Measurements from ENCODE around the gene TANC1.

Gene TANC1

DNA sequence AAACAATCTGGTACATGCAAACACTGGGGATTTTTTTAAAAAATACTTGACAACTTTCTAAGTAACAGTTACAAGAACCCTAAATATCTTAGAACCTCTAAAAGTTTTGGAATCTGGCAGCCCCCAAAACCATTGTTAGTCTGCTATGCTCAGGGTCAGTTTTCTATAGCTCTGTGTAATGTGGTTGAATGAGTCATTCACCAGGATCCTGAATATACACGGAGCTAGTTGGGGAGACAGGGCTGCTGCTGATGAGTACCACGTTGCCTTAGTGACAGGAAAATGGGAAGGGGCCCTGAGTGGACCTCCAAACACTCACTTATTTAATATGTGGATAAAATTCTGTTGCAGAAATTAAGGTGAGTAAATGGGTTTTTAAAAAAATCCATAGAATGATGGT, 36.9 kb upstream of the TANC1 start:
- Histone ChIP-seq H3K23ac (ENCODE audit: low read depth, low read length, poor library complexity) (no peak overlapping the region), H3K27ac (replicated peaks; ENCODE audit: low read length) (no peak overlapping the region), H3K14ac (ENCODE audit: low read length) (no peak overlapping the region), H3K27me3 (ENCODE audit: control insufficient read depth in 3 of 3, insufficient read depth in 3 of 3, low read depth in 1 of 3, low read length in 3 of 3) (no peaks in the 10 kb centered on the region), H2BK120ac (ENCODE audit: low read depth, low read length) (no peak overlapping the region), H3K79me1 (ENCODE audit: low read depth, low read length) (no peaks in the 10 kb centered on the region), H3K9ac (ENCODE audit: low read depth, low read length, poor library complexity) (no peak overlapping the region), H2BK5ac (ENCODE audit: low read length) (no peak overlapping the region), H3K4me2 (ENCODE audit: insufficient read depth, low read length, poor library complexity, severe bottlenecking) (no peak overlapping the region), H2BK12ac (ENCODE audit: low read length) (no peak overlapping the region), H2BK15ac (ENCODE audit: low read length) (no peak overlapping the region), H2AFZ (ENCODE audit: low read length) (peak overlapping the region; percentile 13), H2AK5ac (ENCODE audit: low read depth, low read length) (no peak overlapping the region), H3K18ac (ENCODE audit: low read length) (no peak overlapping the region), H4K91ac (ENCODE audit: low read depth, low read length, poor library complexity) (no peak overlapping the region), H3K9me3 (replicated peaks in 1 of 2; ENCODE audit: control insufficient read depth in 2 of 2, insufficient read depth in 1 of 2, low read depth in 1 of 2, low read length in 2 of 2) (peaks cover 0 to 10% of the 10 kb centered on the region in 2 donors), H3K36me3 (replicated peaks in 1 of 2; ENCODE audit: control insufficient read depth in 2 of 2, insufficient read depth in 2 of 2, low read length in 2 of 2) (no peaks in the 10 kb centered on the region), H3K4me1 (ENCODE audit: control insufficient read depth in 2 of 2, insufficient read depth in 1 of 2, low read depth in 1 of 2, low read length in 2 of 2) (peaks cover 11 to 14% of the 10 kb centered on the region in 2 donors), H3K4ac (ENCODE audit: low read length) (no peak overlapping the region), H4K8ac (ENCODE audit: low read depth, low read length) (no peak overlapping the region), H3K4me3 (ENCODE audit: low read length in 2 of 2) (no peak overlapping the region)
- peak; percentile 11 for DNase-seq (ENCODE audit: low spot score)
- WGBS, 2 donors (ENCODE audit: extremely low coverage in 2 of 2, insufficient read length in 2 of 2, insufficient replicate concordance in 1 of 2) = no CpG with 5 or more reads among the region's 2 CpGs

DNA sequence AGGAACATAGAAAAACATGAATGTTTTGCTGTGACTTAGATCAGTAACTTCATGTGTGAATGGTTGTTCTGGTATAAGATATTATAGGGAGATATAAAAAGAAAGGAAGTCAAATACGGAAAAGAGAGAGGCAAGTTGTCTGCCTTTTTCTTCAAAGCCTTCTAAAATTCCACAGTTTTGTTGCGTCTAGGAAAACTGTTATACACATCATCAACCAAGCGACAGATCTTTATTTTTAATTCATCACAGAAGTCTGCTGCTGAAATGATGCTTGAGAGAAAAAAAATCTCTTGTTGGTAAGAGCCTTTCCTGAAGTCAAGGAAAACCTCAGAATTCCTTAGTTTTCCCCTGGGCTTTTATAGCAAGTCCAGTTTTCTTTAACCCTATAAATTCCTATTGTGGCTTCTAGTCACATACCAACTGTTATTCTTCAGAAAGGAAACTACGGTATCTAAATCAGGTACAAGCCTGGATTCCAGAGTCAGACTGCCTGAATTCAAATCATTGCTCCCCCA, 36.3 kb upstream of the TANC1 start:
- DNase-seq (ENCODE audit: low spot score) = no peak
- Histone ChIP-seq H3K9me3 (replicated peaks in 1 of 2; ENCODE audit: control insufficient read depth in 2 of 2, insufficient read depth in 1 of 2, low read depth in 1 of 2, low read length in 2 of 2) (peaks cover 0 to 10% of the 10 kb centered on the region in 2 donors), H3K4me1 (ENCODE audit: control insufficient read depth in 2 of 2, insufficient read depth in 1 of 2, low read depth in 1 of 2, low read length in 2 of 2) (peaks cover 11 to 14% of the 10 kb centered on the region in 2 donors), H3K14ac (ENCODE audit: low read length) (no peak overlapping the region), H2BK120ac (ENCODE audit: low read depth, low read length) (no peak overlapping the region), H3K23ac (ENCODE audit: low read depth, low read length, poor library complexity) (no peak overlapping the region), H2BK5ac (ENCODE audit: low read length) (no peak overlapping the region), H3K4me2 (ENCODE audit: insufficient read depth, low read length, poor library complexity, severe bottlenecking) (no peak overlapping the region), H3K4me3 (ENCODE audit: low read length in 2 of 2) (no peak overlapping the region), H2BK12ac (ENCODE audit: low read length) (no peak overlapping the region), H4K91ac (ENCODE audit: low read depth, low read length, poor library complexity) (no peak overlapping the region), H3K27me3 (ENCODE audit: control insufficient read depth in 3 of 3, insufficient read depth in 3 of 3, low read depth in 1 of 3, low read length in 3 of 3) (no peaks in the 10 kb centered on the region), H4K8ac (ENCODE audit: low read depth, low read length) (no peak overlapping the region), H3K79me1 (ENCODE audit: low read depth, low read length) (no peaks in the 10 kb centered on the region), H3K36me3 (replicated peaks in 1 of 2; ENCODE audit: control insufficient read depth in 2 of 2, insufficient read depth in 2 of 2, low read length in 2 of 2) (no peaks in the 10 kb centered on the region), H3K18ac (ENCODE audit: low read length) (no peak overlapping the region), H3K27ac (replicated peaks; ENCODE audit: low read length) (no peak overlapping the region), H2AK5ac (ENCODE audit: low read depth, low read length) (no peak overlapping the region), H3K9ac (ENCODE audit: low read depth, low read length, poor library complexity) (no peak overlapping the region), H2AFZ (ENCODE audit: low read length) (peak overlapping the region; percentile 13), H3K4ac (ENCODE audit: low read length) (no peak overlapping the region), H2BK15ac (ENCODE audit: low read length) (no peak overlapping the region)
- no CpG with 5 or more reads among the region's 4 CpGs for WGBS, 2 donors (ENCODE audit: extremely low coverage in 2 of 2, insufficient read length in 2 of 2, insufficient replicate concordance in 1 of 2)

DNA sequence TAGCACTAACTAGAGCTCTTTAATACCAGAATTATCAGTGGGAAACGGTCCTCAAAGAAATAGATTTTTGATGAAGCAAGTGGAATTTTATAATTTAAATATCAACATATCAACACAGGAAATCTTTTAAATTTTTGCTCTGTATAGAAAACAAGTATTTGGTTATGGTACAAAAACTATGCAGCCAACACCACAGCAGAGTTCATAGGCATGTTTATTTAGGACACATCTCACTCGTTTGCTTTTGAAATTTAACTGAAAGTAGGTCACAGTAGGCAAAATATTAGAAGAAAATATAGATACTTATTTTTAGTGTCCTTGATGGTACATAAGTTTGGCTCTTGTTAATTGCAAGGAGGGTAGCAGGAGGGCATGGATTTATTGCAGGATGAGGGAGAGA, 34.3 kb upstream of the TANC1 start:
- H3K79me1 ChIP-seq (ENCODE audit: low read depth, low read length) = no peaks in the 10 kb centered on the region
- no CpG with 5 or more reads among the region's 2 CpGs for WGBS, 2 donors (ENCODE audit: extremely low coverage in 2 of 2, insufficient read length in 2 of 2, insufficient replicate concordance in 1 of 2)
- H4K8ac ChIP-seq (ENCODE audit: low read depth, low read length) = no peak overlapping the region
- no peak overlapping the region for H3K9ac ChIP-seq (ENCODE audit: low read depth, low read length, poor library complexity)
- no peak overlapping the region for H2AFZ ChIP-seq (ENCODE audit: low read length)
- no peaks in the 10 kb centered on the region for H3K27me3 ChIP-seq (ENCODE audit: control insufficient read depth in 3 of 3, insufficient read depth in 3 of 3, low read depth in 1 of 3, low read length in 3 of 3)
- no peak overlapping the region for H3K23ac ChIP-seq (ENCODE audit: low read depth, low read length, poor library complexity)
- no peak for DNase-seq (ENCODE audit: low spot score)
- H3K9me3 ChIP-seq (replicated peaks in 1 of 2; ENCODE audit: control insufficient read depth in 2 of 2, insufficient read depth in 1 of 2, low read depth in 1 of 2, low read length in 2 of 2) = peaks cover 0 to 10% of the 10 kb centered on the region in 2 donors
- no peak overlapping the region for H4K91ac ChIP-seq (ENCODE audit: low read depth, low read length, poor library complexity)
- H3K36me3 ChIP-seq (replicated peaks in 1 of 2; ENCODE audit: control insufficient read depth in 2 of 2, insufficient read depth in 2 of 2, low read length in 2 of 2) = no peaks in the 10 kb centered on the region
- no peak overlapping the region for H3K27ac ChIP-seq (replicated peaks; ENCODE audit: low read length)
- peaks cover 11 to 14% of the 10 kb centered on the region in 2 donors for H3K4me1 ChIP-seq (ENCODE audit: control insufficient read depth in 2 of 2, insufficient read depth in 1 of 2, low read depth in 1 of 2, low read length in 2 of 2)
- no peak overlapping the region for H2BK12ac ChIP-seq (ENCODE audit: low read length)
- H2BK5ac ChIP-seq (ENCODE audit: low read length) = no peak overlapping the region
- H2BK120ac ChIP-seq (ENCODE audit: low read depth, low read length) = no peak overlapping the region
- H3K4me3 ChIP-seq (ENCODE audit: low read length in 2 of 2) = no peak overlapping the region
- H2BK15ac ChIP-seq (ENCODE audit: low read length) = no peak overlapping the region
- H3K18ac ChIP-seq (ENCODE audit: low read length) = no peak overlapping the region
- no peak overlapping the region for H2AK5ac ChIP-seq (ENCODE audit: low read depth, low read length)
- no peak overlapping the region for H3K4me2 ChIP-seq (ENCODE audit: insufficient read depth, low read length, poor library complexity, severe bottlenecking)
- no peak overlapping the region for H3K14ac ChIP-seq (ENCODE audit: low read length)
- no peak overlapping the region for H3K4ac ChIP-seq (ENCODE audit: low read length)

DNA sequence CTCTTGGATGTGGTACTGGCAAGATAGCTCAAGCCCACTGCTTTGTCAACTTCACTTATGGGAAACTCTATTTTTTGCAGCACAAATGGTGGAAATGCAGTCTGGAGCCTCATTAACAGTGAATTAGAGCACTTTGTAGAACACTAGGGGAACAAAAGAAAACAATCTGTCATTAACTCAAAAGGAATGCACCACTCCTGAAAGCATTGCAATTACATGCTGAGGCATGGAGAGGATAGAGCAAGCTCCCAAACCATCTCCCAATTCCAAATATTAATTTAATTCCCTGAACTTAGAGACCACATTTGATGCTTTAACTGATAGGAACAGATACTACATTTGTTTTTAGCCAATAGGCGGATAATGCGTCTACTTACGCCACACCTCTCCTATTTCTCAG, 32.8 kb upstream of the TANC1 start:
- WGBS, 2 donors (ENCODE audit: extremely low coverage in 2 of 2, insufficient read length in 2 of 2, insufficient replicate concordance in 1 of 2) = no CpG with 5 or more reads among the region's 3 CpGs

More for the DNA sequence above, 32.8 kb upstream of the TANC1 start:
- Histone ChIP-seq H3K27ac (replicated peaks; ENCODE audit: low read length) (peak overlapping the region; percentile 22), H2AK5ac (ENCODE audit: low read depth, low read length) (no peak overlapping the region), H3K14ac (ENCODE audit: low read length) (no peak overlapping the region), H2BK12ac (ENCODE audit: low read length) (no peak overlapping the region), H2BK120ac (ENCODE audit: low read depth, low read length) (no peak overlapping the region), H2AFZ (ENCODE audit: low read length) (no peak overlapping the region), H3K4ac (ENCODE audit: low read length) (no peak overlapping the region), H3K36me3 (replicated peaks in 1 of 2; ENCODE audit: control insufficient read depth in 2 of 2, insufficient read depth in 2 of 2, low read length in 2 of 2) (no peaks in the 10 kb centered on the region), H3K23ac (ENCODE audit: low read depth, low read length, poor library complexity) (no peak overlapping the region), H3K18ac (ENCODE audit: low read length) (no peak overlapping the region), H3K9ac (ENCODE audit: low read depth, low read length, poor library complexity) (no peak overlapping the region), H2BK5ac (ENCODE audit: low read length) (no peak overlapping the region), H3K9me3 (replicated peaks in 1 of 2; ENCODE audit: control insufficient read depth in 2 of 2, insufficient read depth in 1 of 2, low read depth in 1 of 2, low read length in 2 of 2) (peaks cover 0 to 3% of the 10 kb centered on the region in 2 donors), H3K79me1 (ENCODE audit: low read depth, low read length) (no peaks in the 10 kb centered on the region), H4K91ac (ENCODE audit: low read depth, low read length, poor library complexity) (no peak overlapping the region), H3K4me2 (ENCODE audit: insufficient read depth, low read length, poor library complexity, severe bottlenecking) (no peak overlapping the region), H3K4me3 (ENCODE audit: low read length in 2 of 2) (no peak overlapping the region), H3K27me3 (ENCODE audit: control insufficient read depth in 3 of 3, insufficient read depth in 3 of 3, low read depth in 1 of 3, low read length in 3 of 3) (no peaks in the 10 kb centered on the region), H3K4me1 (ENCODE audit: control insufficient read depth in 2 of 2, insufficient read depth in 1 of 2, low read depth in 1 of 2, low read length in 2 of 2) (peaks cover 11 to 14% of the 10 kb centered on the region in 2 donors), H4K8ac (ENCODE audit: low read depth, low read length) (no peak overlapping the region), H2BK15ac (ENCODE audit: low read length) (peak overlapping the region; percentile 35)
- DNase-seq (ENCODE audit: low spot score) = peak; percentile 14
